ENCODE measurements around the gene BCAS3.
"Not testable (repeated sequence)": the region's sequence is repeated elsewhere in the genome, so short reads cannot be mapped to it uniquely, and the experiment has no call there.

The BCAS3 gene

DNA sequence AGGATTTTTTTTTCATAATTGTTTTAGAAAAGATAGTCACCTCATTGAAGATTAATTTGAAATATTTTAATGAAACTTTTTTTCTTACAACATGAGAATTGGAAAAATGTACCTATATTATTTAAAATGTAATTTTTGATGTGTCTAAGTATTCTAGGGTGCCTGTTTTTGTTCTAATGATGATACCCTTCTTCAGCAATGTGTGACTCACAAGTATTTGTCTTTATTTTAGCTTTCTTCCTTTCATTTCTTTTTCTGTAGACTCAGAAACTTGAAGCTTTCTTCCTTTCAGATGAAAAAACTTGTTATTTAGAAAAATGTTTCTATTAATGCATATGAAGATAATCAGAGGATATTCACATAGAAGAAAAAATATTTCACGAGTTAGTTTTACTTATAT is 231.8 kb downstream of the BCAS3 start:
- no peaks in the 10 kb centered on the region for H3K4me1 Mint-ChIP-seq (ENCODE audit: low read depth)
- no peak overlapping the region for H3K4me3 Mint-ChIP-seq
- H3K9me3 Mint-ChIP-seq, result no peaks in the 10 kb centered on the region
- no peaks in the 10 kb centered on the region for H3K36me3 Mint-ChIP-seq (ENCODE audit: low read depth)
- no peak for DNase-seq
- no peak overlapping the region for H3K27ac Mint-ChIP-seq
- no peaks in the 10 kb centered on the region for H3K27me3 Mint-ChIP-seq

DNA sequence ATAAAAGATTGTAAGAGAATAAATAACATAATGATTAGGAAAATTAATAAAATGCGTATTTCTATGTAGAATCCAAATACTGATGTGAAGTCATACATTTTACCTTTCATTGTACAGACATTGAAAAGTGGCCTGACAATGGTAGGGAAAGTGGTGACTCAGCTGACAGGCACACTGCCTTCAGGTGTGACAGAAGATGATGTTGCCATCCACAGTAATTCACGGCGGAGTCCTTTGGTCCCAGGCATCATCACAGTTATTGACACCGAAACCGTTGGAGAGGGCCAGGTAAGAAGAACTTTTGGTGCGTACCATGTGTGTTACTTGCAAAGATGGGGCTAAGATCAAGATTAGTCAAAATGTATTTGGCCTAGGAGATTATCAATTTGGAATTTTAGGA is 232.8 kb downstream of the BCAS3 start:
- no peaks in the 10 kb centered on the region for H3K9me3 Mint-ChIP-seq
- no peaks in the 10 kb centered on the region for H3K36me3 Mint-ChIP-seq (ENCODE audit: low read depth)
- no peaks in the 10 kb centered on the region for H3K27me3 Mint-ChIP-seq
- no peak overlapping the region for H3K4me3 Mint-ChIP-seq
- H3K4me1 Mint-ChIP-seq (ENCODE audit: low read depth), result no peaks in the 10 kb centered on the region
- no peak for DNase-seq
- H3K27ac Mint-ChIP-seq, result no peak overlapping the region

DNA sequence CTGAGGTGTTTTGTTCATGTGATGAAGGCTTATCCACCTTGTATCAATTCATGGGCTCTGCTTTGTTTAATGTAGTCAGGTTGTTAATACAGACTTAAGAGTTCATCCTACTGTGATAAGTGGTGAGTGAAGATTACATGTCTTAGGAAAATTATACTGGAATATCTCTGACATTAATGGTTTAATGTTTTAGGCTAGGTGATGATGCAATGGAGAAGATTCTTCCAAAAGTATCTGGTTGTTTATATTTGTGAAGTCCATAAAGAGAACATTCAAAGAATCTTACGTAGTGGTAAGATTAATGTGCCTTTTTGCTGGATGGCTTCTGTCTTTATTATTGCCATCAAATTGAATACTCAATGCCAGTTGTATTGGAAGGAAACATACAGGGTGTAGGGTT is 236.4 kb downstream of the BCAS3 start:
- H3K4me3 Mint-ChIP-seq, result no peak overlapping the region
- H3K4me1 Mint-ChIP-seq (ENCODE audit: low read depth), result no peaks in the 10 kb centered on the region
- DNase-seq, result no peak
- H3K27ac Mint-ChIP-seq, result no peak overlapping the region
- H3K9me3 Mint-ChIP-seq, result peaks cover 6% of the 10 kb centered on the region
- H3K36me3 Mint-ChIP-seq (ENCODE audit: low read depth), result peaks cover 8% of the 10 kb centered on the region
- H3K27me3 Mint-ChIP-seq, result no peaks in the 10 kb centered on the region

DNA sequence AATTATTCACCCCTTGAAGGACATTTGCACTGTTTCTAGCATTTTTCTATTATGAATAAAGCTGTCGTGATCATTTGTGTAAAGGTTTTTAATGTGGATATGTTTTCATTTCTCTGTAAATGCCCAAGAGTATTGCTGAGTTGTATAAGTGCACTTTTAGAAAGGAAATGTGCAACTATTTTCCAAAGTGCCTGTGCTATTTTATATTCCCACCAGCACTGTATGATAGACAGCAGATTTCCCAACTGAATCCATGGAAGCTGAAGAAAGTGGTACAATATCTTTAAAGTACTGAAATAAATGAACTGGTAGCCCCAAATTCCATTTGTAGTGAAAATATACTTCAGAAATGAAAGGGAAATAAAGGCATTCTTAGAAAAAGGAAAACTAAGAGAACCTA is 238.4 kb downstream of the BCAS3 start:
- Mint-ChIP-seq H3K9me3 (peaks cover 6% of the 10 kb centered on the region), H3K4me3 (no peak overlapping the region), H3K4me1 (ENCODE audit: low read depth) (no peaks in the 10 kb centered on the region)

DNA sequence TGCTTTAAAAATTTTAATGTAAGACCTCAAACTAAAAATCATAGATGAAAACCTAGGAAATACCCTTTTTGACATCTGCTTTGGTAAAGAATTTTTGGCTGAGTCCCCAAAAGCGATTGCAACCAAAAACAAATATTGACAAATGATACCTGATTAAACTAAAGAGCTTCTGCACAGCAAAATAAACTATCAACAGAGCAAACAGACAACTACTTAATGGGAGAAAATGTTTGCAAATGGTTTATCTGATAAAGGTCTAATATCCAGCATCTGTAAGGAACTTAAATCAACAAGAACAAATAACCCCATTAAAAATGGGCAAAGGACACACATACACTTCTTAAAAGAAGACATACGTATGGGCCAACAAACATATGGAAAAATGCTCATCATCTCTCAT is 242.5 kb downstream of the BCAS3 start:
- Mint-ChIP-seq H3K9me3 (peaks cover 6% of the 10 kb centered on the region), H3K27me3 (no peaks in the 10 kb centered on the region), H3K36me3 (ENCODE audit: low read depth) (peaks cover 11% of the 10 kb centered on the region)

More for the DNA sequence above, 238.4 kb downstream of the BCAS3 start:
- Mint-ChIP-seq H3K27ac (no peak overlapping the region), H3K36me3 (ENCODE audit: low read depth) (peaks cover 8% of the 10 kb centered on the region), H3K27me3 (no peaks in the 10 kb centered on the region)
- DNase-seq, result no peak

DNA sequence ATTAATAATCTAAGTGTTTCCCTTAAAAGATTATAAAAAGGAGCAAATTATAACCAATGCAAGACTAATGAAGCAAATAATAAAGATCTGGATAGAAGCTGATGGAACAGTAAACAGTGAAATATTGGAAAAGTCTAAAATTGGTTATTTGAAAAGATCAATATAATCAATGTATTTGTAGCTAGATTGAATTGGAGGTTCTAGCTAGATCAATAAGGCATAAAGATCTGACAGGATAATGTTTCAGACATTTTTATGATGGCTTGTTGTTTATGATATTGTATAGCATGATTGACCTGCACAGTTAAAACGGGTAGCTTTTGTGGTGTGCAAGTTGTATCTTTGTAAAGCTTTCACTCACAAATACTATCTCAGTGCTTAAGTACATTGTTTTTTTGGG is 245.3 kb downstream of the BCAS3 start:
- H3K4me3 Mint-ChIP-seq, result no peak overlapping the region
- H3K36me3 Mint-ChIP-seq (ENCODE audit: low read depth), result peaks cover 8% of the 10 kb centered on the region
- H3K27ac Mint-ChIP-seq, result no peak overlapping the region

More for the DNA sequence above, 242.5 kb downstream of the BCAS3 start:
- no peak for DNase-seq
- Mint-ChIP-seq H3K4me1 (ENCODE audit: low read depth) (no peaks in the 10 kb centered on the region), H3K4me3 (no peak overlapping the region), H3K27ac (no peak overlapping the region)

DNA sequence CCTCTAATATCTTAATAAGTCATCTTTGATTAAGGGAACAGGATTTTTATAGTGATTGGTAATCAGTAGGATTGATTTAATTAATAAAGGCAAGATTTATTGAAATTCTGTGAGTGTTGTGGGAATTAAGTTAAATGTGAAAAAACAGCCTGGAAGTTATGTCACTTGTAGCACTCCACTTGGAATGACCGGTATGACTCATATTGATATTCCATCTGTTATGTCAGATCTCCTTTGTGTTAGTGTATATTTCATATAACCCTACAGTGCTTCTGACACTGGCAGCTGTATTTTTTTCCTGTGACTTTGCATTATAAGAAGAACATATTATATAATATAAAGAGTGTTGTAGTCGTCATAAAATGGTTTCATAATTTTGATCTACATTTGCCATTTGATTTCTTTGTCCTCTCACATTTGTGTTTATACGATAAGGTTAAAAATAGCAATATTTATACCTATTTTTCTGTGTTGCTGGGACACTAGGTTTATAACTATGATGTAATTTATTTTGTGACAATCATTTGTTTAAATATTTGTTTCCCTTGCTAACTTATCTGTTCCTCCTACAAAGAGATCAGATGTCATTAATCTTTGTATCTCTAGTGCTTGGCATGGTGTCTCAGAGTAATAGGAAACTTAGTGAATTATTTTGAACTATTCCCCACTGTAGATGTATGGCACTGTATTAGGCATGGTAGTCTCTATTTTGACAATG is 249.0 kb downstream of the BCAS3 start:
- Mint-ChIP-seq H3K9me3 (no peaks in the 10 kb centered on the region), H3K4me1 (ENCODE audit: low read depth) (no peaks in the 10 kb centered on the region), H3K27me3 (no peaks in the 10 kb centered on the region), H3K27ac (no peak overlapping the region), H3K4me3 (no peak overlapping the region), H3K36me3 (ENCODE audit: low read depth) (peaks cover 8% of the 10 kb centered on the region)
- no peak for DNase-seq

More for the DNA sequence above, 245.3 kb downstream of the BCAS3 start:
- DNase-seq, result no peak
- H3K4me1 Mint-ChIP-seq (ENCODE audit: low read depth), result no peaks in the 10 kb centered on the region
- H3K27me3 Mint-ChIP-seq, result no peaks in the 10 kb centered on the region
- H3K9me3 Mint-ChIP-seq, result no peaks in the 10 kb centered on the region

DNA sequence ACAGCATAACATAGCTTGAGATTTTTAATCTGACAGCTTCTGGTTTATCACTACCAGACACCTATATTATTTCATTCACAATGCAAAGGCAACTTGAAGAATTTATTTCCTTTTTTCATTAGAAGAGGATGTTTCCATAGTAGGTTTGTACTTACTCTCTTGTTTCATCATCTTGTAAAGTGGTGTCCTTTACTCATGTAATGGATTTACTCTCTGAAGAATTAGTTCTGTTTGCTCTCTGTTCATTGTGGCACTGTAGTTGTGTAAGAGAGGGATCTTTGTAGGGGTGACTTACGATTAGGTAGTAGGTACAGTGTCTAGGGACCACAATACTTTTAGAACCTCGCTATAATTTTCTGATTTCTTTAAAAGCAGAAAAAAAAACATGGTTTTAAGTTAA is 256.1 kb downstream of the BCAS3 start:
- DNase-seq, result no peak
- Mint-ChIP-seq H3K4me3 (no peak overlapping the region), H3K36me3 (ENCODE audit: low read depth) (no peaks in the 10 kb centered on the region), H3K4me1 (ENCODE audit: low read depth) (no peaks in the 10 kb centered on the region), H3K27me3 (no peaks in the 10 kb centered on the region), H3K9me3 (no peaks in the 10 kb centered on the region), H3K27ac (no peak overlapping the region)

DNA sequence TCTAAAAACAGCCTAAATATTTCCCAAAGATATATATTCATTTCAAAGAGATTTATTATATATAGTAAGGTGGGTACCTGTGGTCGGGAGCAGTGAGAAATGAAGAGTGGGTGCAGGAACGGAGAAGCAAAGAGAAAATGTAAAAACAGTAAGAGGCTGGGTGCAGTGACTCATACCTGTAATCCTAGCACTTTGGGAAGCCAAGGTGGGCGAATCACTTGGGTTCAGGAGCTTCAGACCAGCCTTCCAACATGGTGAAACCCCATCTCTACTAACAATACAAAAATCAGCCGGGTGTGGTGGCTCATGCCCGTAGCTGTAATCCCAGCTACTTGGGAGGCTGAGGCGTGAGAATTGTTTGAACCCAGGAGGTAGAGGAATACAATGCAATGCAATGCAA is 257.1 kb downstream of the BCAS3 start:
- Mint-ChIP-seq H3K4me1 (ENCODE audit: low read depth) (no peaks in the 10 kb centered on the region), H3K4me3 (no peak overlapping the region), H3K27ac (no peak overlapping the region), H3K9me3 (no peaks in the 10 kb centered on the region), H3K27me3 (no peaks in the 10 kb centered on the region), H3K36me3 (ENCODE audit: low read depth) (no peaks in the 10 kb centered on the region)
- no peak for DNase-seq

DNA sequence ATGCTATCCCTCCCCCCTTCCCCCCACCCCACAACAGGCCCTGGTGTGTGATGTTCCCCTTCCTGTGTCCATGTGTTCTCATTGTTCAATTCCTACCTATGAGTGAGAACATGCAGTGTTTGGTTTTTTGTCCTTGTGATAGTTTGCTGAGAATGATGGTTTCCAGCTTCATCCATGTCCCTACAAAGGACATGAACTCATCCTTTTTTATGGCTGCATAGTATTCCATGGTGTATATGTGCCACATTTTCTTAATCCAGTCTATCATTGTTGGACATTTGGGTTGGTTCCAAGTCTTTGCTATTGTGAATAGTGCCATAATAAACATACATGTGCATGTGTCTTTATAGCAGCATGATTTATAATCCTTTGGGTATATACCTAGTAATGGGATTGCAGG is 258.3 kb downstream of the BCAS3 start:
- H3K4me1 Mint-ChIP-seq (ENCODE audit: low read depth); H3K9me3 Mint-ChIP-seq; H3K4me3 Mint-ChIP-seq; H3K36me3 Mint-ChIP-seq (ENCODE audit: low read depth); H3K27ac Mint-ChIP-seq; H3K27me3 Mint-ChIP-seq; DNase-seq: not testable (repeated sequence)

DNA sequence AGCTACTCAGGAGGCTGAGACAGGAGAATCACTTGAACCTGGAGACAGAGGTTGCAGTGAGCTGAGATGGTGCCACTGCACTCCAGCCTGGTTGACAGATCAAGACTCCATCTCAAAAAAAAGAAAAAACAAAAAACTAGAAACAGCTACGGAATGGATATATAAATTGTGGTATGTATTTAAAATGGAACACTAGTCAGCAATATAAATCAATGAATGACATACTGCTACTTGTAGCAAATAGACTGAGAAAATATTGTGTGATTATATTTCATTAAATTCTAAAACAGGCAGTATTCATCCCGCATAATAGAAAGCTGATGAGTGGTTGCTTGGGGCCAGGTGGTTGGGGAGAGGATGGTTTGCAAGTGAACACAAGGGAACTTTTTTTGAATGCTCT is 261.7 kb downstream of the BCAS3 start:
- DNase-seq, result no peak
- Mint-ChIP-seq H3K36me3 (ENCODE audit: low read depth) (no peaks in the 10 kb centered on the region), H3K27me3 (no peaks in the 10 kb centered on the region), H3K27ac (no peak overlapping the region), H3K4me1 (ENCODE audit: low read depth) (no peaks in the 10 kb centered on the region), H3K4me3 (no peak overlapping the region), H3K9me3 (no peaks in the 10 kb centered on the region)

DNA sequence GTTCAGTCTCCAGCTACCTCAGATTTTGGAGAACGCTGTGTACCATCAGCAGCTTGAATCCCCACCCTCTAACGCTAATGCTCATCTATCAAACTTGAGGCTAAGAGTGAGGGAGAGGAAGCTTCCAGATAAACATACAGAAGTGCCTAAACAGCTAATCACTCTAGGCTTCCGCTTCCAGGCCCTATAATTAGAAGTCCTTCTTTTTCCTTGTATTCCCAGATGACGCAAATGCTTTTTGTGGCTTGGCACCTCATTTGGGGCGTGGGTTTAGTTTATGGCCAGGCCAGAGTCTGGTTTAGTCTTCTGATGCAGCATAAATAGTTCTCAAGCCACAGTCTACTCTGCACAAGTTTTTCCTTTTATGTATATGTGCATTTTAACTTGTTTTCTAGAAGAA is 263.4 kb downstream of the BCAS3 start:
- H3K9me3 Mint-ChIP-seq, result no peaks in the 10 kb centered on the region
- no peak for DNase-seq
- no peaks in the 10 kb centered on the region for H3K27me3 Mint-ChIP-seq
- H3K4me1 Mint-ChIP-seq (ENCODE audit: low read depth), result no peaks in the 10 kb centered on the region
- H3K4me3 Mint-ChIP-seq, result no peak overlapping the region
- no peak overlapping the region for H3K27ac Mint-ChIP-seq
- H3K36me3 Mint-ChIP-seq (ENCODE audit: low read depth), result no peaks in the 10 kb centered on the region

DNA sequence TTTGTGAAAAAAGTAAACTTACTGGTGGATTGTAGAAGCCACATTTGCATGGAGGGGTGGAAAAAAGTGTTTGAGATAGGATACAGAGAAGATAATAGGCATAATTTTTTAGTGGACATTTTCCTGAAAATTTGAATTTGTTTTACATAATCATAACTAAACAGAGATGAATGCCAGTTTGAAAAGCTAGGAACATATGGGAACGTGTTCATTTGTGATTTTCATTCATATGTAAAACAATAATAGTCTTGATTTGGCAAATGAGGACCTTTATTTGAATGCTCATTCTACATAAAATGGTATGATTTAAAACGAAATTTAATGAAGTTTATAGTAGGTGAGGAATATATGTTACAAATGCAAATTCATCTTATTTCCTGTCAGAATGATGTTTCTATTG is 263.9 kb downstream of the BCAS3 start:
- Mint-ChIP-seq H3K27me3 (no peaks in the 10 kb centered on the region), H3K4me1 (ENCODE audit: low read depth) (no peaks in the 10 kb centered on the region), H3K9me3 (no peaks in the 10 kb centered on the region), H3K4me3 (no peak overlapping the region), H3K27ac (no peak overlapping the region), H3K36me3 (ENCODE audit: low read depth) (no peaks in the 10 kb centered on the region)
- no peak for DNase-seq

DNA sequence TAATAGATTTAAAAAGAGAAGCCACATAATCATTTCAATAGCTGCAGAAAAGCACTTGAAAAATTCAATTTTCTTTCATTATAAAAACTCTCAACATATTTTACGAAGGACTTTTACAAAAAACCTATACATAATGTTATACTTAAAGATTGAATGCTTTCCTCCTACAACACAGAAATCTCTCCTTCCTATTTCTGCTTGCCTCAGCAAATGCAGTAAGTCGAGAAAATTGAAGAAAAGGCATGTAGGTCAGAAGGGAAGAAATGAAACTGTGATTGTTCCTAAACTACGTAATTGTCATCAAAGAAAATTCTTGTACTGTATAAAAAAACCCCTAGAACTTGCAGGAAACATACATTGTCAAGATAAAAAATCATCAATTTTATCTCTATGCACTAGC is 267.1 kb downstream of the BCAS3 start:
- no peak overlapping the region for H3K27ac Mint-ChIP-seq
- no peaks in the 10 kb centered on the region for H3K27me3 Mint-ChIP-seq
- H3K4me1 Mint-ChIP-seq (ENCODE audit: low read depth), result no peaks in the 10 kb centered on the region
- H3K4me3 Mint-ChIP-seq, result no peak overlapping the region
- H3K36me3 Mint-ChIP-seq (ENCODE audit: low read depth), result peaks cover 2% of the 10 kb centered on the region
- DNase-seq, result no peak
- no peaks in the 10 kb centered on the region for H3K9me3 Mint-ChIP-seq

DNA sequence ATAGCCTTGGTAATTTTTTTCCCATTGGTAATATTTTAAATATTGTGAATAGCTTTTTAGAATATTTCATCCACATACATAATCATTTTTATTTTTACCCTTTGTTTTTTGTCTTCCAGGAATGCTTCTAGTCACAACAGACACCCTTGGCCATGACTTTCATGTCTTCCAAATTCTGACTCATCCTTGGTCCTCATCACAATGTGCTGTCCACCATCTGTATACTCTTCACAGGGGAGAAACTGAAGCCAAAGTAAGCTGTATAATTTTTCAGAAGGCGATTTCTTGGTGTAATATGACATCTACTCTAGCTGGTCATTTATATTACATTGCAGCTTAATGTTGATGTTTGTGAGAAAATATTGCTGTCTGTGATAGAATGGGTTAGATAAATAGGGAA is 269.4 kb downstream of the BCAS3 start:
- H3K9me3 Mint-ChIP-seq, result no peaks in the 10 kb centered on the region
- H3K4me1 Mint-ChIP-seq (ENCODE audit: low read depth), result no peaks in the 10 kb centered on the region
- no peaks in the 10 kb centered on the region for H3K27me3 Mint-ChIP-seq
- H3K27ac Mint-ChIP-seq, result no peak overlapping the region
- no peak for DNase-seq
- H3K36me3 Mint-ChIP-seq (ENCODE audit: low read depth), result peaks cover 2% of the 10 kb centered on the region
- H3K4me3 Mint-ChIP-seq, result no peak overlapping the region

DNA sequence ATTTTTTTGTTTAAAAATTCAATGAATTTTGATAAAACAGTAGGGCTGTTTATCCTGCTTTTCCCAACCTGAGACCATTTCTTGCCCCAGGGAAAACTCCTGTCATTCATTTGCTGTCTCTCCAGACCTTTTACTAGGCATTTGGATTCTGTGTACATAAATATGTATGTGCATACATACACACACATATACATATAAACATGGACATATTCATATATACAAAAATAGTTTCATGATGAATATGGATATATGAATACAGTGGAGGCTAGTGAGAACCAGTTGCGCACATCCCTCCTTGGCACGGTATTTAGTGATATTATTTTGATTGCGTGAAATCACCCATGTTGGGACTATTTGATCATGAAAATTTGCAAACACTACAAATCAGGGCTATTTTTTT is 269.9 kb downstream of the BCAS3 start:
- no peaks in the 10 kb centered on the region for H3K27me3 Mint-ChIP-seq
- DNase-seq, result no peak
- H3K4me1 Mint-ChIP-seq (ENCODE audit: low read depth), result no peaks in the 10 kb centered on the region
- peaks cover 2% of the 10 kb centered on the region for H3K36me3 Mint-ChIP-seq (ENCODE audit: low read depth)
- no peak overlapping the region for H3K4me3 Mint-ChIP-seq
- H3K9me3 Mint-ChIP-seq, result peaks cover under 1% of the 10 kb centered on the region
- H3K27ac Mint-ChIP-seq, result no peak overlapping the region

Data from activated T-cell treated with anti-CD3 and anti-CD28 coated beads, Interleukin-2, amount 50 U/mL, for 24 hours (primary cell).